Coronary artery (tissue), 2 donors: ENCODE results near the gene KCTD1.

Experiments
- DNase-seq: peaks from one replicate; pipeline ENCODE4 v3.0.0-alpha.2; 2017; ENCODE audit warnings: low spot score
- H3K27ac ChIP-seq, 2 donors: fragments of 200-600 bp; sonication (generic); one replicate each; pipeline ENCODE4 v1.5.1; 2016 to 2019
- H3K4me3 ChIP-seq: fragments of 200-600 bp; sonication (generic); 2 replicates; pipeline ENCODE4 v1.5.1; 2016; ENCODE audit warnings: mild to moderate bottlenecking, moderate library complexity
- TF ChIP-seq, protein P1 (sequence below): fragments of 200-600 bp; sonication (generic); IDR thresholded peaks from one replicate; pipeline ENCODE4 v1.5.1; 2019; ENCODE audit warnings: antibody characterized with exemption

KCTD1 gene

DNA sequence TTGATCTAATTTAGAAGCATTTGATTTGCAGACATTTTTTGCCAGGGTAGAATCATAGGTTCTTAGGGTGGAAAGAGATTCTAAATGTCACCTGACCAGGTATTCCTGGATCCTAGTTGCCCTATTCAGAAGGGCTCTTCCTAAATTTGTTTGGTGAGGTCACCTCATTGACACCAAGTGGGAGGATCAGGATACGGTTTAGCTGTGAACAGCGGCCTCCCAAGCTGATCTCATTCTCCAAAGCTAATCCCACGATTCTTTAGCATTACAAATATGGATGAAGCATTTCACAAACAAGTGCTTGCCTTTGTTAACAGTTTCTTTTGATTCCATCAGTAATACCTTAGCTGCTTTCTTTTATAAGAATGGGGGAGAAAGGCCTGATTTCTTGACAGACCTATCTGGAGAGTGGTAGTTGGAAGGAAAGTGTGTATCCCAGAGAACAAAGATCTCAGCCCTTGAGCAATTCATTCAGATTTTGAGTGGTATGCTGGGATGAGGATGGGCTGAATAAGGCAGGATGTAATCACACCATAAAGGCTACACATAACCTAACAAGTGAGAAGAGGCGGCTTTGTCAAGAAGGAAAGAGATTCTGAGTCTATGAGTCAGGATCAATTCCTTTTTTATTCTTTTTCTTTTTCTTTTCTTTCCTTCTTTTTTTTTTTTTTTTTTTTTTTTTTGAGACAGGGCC lies 16.6 kb downstream of the KCTD1 start:
- TF ChIP-seq, protein P1, sequence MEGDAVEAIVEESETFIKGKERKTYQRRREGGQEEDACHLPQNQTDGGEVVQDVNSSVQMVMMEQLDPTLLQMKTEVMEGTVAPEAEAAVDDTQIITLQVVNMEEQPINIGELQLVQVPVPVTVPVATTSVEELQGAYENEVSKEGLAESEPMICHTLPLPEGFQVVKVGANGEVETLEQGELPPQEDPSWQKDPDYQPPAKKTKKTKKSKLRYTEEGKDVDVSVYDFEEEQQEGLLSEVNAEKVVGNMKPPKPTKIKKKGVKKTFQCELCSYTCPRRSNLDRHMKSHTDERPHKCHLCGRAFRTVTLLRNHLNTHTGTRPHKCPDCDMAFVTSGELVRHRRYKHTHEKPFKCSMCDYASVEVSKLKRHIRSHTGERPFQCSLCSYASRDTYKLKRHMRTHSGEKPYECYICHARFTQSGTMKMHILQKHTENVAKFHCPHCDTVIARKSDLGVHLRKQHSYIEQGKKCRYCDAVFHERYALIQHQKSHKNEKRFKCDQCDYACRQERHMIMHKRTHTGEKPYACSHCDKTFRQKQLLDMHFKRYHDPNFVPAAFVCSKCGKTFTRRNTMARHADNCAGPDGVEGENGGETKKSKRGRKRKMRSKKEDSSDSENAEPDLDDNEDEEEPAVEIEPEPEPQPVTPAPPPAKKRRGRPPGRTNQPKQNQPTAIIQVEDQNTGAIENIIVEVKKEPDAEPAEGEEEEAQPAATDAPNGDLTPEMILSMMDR, result no peak
- DNase-seq, result no peak

DNA sequence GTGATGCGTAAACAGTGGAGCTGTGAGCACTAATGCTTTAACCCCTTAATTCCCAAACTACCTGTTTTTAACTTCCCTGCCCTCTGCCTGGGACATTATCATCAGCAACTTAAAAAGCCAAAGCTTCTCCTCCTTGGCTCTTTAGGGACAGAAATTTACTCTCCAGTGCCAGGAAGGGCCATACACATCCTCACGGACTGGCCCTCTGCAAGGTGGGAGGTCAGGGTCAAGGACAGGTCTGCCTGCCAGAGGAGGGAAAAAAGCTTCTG lies 21.5 kb downstream of the KCTD1 start:
- no peak for DNase-seq
- H3K27ac ChIP-seq, result no peak overlapping the region
- H3K4me3 ChIP-seq, result no peak overlapping the region
- TF ChIP-seq, protein P1, result no peak

More for the DNA sequence above, 16.6 kb downstream of the KCTD1 start:
- H3K4me3 ChIP-seq, result no peak overlapping the region
- no peak overlapping the region for H3K27ac ChIP-seq

- DNase-seq, result no peak
- Histone ChIP-seq H3K4me3 (no peak overlapping the region), H3K27ac (no peak overlapping the region)
- TF ChIP-seq, protein P1, result no peak
Observed at GRCh38 chr18:26526128-26526965, 22.0 kb downstream of the KCTD1 start.

DNA sequence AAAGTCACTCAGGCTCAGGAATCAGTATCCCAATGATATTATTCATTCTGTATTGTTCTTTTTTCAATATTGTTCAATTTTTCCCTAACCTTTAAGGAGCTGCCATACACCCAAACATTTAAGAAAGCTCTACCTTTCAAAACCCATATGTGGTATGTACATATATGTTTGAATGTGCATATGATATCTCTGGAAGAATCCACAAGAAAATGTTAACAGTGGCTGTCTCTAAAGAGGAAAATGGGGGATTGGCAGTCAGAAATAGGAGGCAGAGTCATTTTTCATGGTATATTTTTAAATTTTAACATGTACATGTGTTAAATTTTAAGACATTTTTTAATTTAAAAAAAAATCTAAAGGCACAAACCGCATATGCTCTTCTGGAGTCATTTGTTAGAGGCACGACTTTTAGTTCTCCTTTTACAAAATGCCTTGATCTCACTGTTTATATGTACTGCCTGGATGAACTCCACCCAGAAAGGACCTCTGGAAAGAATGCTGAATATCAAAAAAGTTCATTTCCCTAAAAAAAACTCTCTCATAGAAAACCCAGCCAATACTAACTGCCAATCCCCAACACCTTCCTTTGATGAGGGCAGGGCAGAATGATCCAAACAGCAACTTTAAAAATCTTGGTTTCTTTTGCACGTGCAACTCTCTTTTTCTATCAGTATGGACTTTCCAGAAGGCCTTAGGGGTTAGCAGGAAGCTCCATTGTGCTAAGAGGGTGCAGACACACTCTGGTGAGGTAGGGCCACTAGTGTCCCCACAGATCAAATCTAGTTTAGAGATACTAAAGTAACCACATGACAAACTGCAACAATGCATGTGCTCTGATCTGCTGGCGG lies 23.6 kb downstream of the KCTD1 start:
- Histone ChIP-seq H3K4me3 (no peak overlapping the region), H3K27ac (no peak overlapping the region)
- TF ChIP-seq, protein P1, result no peak
- DNase-seq, result no peak

- Histone ChIP-seq H3K4me3 (no peak overlapping the region), H3K27ac (no peak overlapping the region)
- TF ChIP-seq, protein P1, result no peak
- no peak for DNase-seq
Observed at GRCh38 chr18:26524002-26524401, 24.4 kb downstream of the KCTD1 start.

GRCh38 chr18:26521617-26522016 lies 26.7 kb downstream of the KCTD1 start:
- H3K27ac ChIP-seq, result no peak overlapping the region
- H3K4me3 ChIP-seq, result no peak overlapping the region
- DNase-seq, result no peak
- TF ChIP-seq, protein P1, result no peak
